NCI-H1105 (cell line): ENCODE data around the gene ACY1.
"Not testable (repeated sequence)": the region's sequence is repeated elsewhere in the genome, so short reads cannot be mapped to it uniquely, and the experiment has no call there.

Experiments used
- DNase-seq: peaks from one replicate; lab custom pipeline; 2025; lab: John Stamatoyannopoulos, UW

Gene ACY1

GRCh38 chr3:51983578-51984268, 388 bp downstream of the ACY1 start:
- no peak for DNase-seq

GRCh38 chr3:51984269-51984647, 923 bp downstream of the ACY1 start:
- DNase-seq, result no peak

- no peak for DNase-seq
Observed at GRCh38 chr3:51985063-51985462, 1.7 kb downstream of the ACY1 start.

GRCh38 chr3:51986010-51986947, 2.9 kb downstream of the ACY1 start:
- no peak for DNase-seq

- DNase-seq, result no peak
Observed at GRCh38 chr3:51987568-51987967, 4.2 kb downstream of the ACY1 start.

- no peak for DNase-seq
Observed at GRCh38 chr3:51988286-51989146, 5.2 kb downstream of the ACY1 start.

- not testable (repeated sequence) for DNase-seq
Observed at GRCh38 chr3:51990501-51990971, 7.2 kb downstream of the ACY1 start.

- no peak for DNase-seq
Observed at GRCh38 chr3:51992017-51992682, 8.8 kb downstream of the ACY1 start.

GRCh38 chr3:51993657-51994056, 10.3 kb downstream of the ACY1 start:
- DNase-seq, result not testable (repeated sequence)

GRCh38 chr3:51994530-51994929, 11.2 kb downstream of the ACY1 start:
- no peak for DNase-seq

GRCh38 chr3:51995346-51996163, 12.2 kb downstream of the ACY1 start, which contains the start of gene RPL29:
Gene RPL29 (minus strand): TSS chr3:51995895. CDS start chr3:51995461, 434 bp downstream.
- DNase-seq, result peak; percentile 69

GRCh38 chr3:51997172-51997571, 13.8 kb downstream of the ACY1 start:
- no peak for DNase-seq

- no peak for DNase-seq
Observed at GRCh38 chr3:51997935-51998596, 14.7 kb downstream of the ACY1 start.

- no peak for DNase-seq
Observed at GRCh38 chr3:51998774-51999173, 15.4 kb downstream of the ACY1 start.

- no peak for DNase-seq
Observed at GRCh38 chr3:51999846-52000245, 16.5 kb downstream of the ACY1 start.

GRCh38 chr3:52001443-52001974, 18.2 kb downstream of the ACY1 start:
- DNase-seq, result peak; percentile 62

GRCh38 chr3:52002748-52003147, 19.4 kb downstream of the ACY1 start:
- no peak for DNase-seq

- no peak for DNase-seq
Observed at GRCh38 chr3:52004163-52004787, 20.9 kb downstream of the ACY1 start.

- DNase-seq, result no peak
Observed at GRCh38 chr3:52004906-52005395, 21.6 kb downstream of the ACY1 start.
